ENCODE data around the gene FOXN3.

Gene FOXN3

GRCh38 chr14:89310211-89310610, 106.8 kb downstream of the FOXN3 start:
- in situ Hi-C loops (cut with HindIII; ENCODE audit: low pct_ligation_motif_present, low sequenced_read_pairs) = no loop called here
- H3K36me3 ChIP-seq (replicated peaks) = no peaks in the 10 kb centered on the region
- H3K27ac ChIP-seq = no peak overlapping the region
- H3K27me3 ChIP-seq (replicated peaks) = no peaks in the 10 kb centered on the region
- no peak for DNase-seq
- TF ChIP-seq CTCF (IDR thresholded peaks at IDR 0.05; ENCODE audit: low read depth, low read length, missing control alignments) = no peak
- no peak overlapping the region for H3K4me3 ChIP-seq (ENCODE audit: low read depth, low read length)

GRCh38 chr14:89309670-89310177, 107.3 kb downstream of the FOXN3 start:
- Histone ChIP-seq H3K27me3 (replicated peaks) (no peaks in the 10 kb centered on the region), H3K27ac (no peak overlapping the region), H3K36me3 (replicated peaks) (no peaks in the 10 kb centered on the region), H3K4me3 (ENCODE audit: low read depth, low read length) (no peak overlapping the region)
- TF ChIP-seq CTCF (IDR thresholded peaks at IDR 0.05; ENCODE audit: low read depth, low read length, missing control alignments) = no peak
- DNase-seq = no peak
- in situ Hi-C loops (cut with HindIII; ENCODE audit: low pct_ligation_motif_present, low sequenced_read_pairs) = no loop called here

GRCh38 chr14:89308232-89308959, 108.6 kb downstream of the FOXN3 start:
- in situ Hi-C loops (cut with HindIII; ENCODE audit: low pct_ligation_motif_present, low sequenced_read_pairs) = no loop called here
- Histone ChIP-seq H3K36me3 (replicated peaks) (no peaks in the 10 kb centered on the region), H3K27ac (no peak overlapping the region), H3K27me3 (replicated peaks) (no peaks in the 10 kb centered on the region), H3K4me3 (ENCODE audit: low read depth, low read length) (no peak overlapping the region)
- no peak for TF ChIP-seq CTCF (IDR thresholded peaks at IDR 0.05; ENCODE audit: low read depth, low read length, missing control alignments)
- no peak for DNase-seq

GRCh38 chr14:89307409-89307808, 109.6 kb downstream of the FOXN3 start:
- no peak overlapping the region for H3K27ac ChIP-seq
- in situ Hi-C loops (cut with HindIII; ENCODE audit: low pct_ligation_motif_present, low sequenced_read_pairs) = no loop called here
- no peaks in the 10 kb centered on the region for H3K36me3 ChIP-seq (replicated peaks)
- no peak overlapping the region for H3K4me3 ChIP-seq (ENCODE audit: low read depth, low read length)
- DNase-seq = no peak
- TF ChIP-seq CTCF (IDR thresholded peaks at IDR 0.05; ENCODE audit: low read depth, low read length, missing control alignments) = no peak
- H3K27me3 ChIP-seq (replicated peaks) = no peaks in the 10 kb centered on the region

- Histone ChIP-seq H3K36me3 (replicated peaks) (no peaks in the 10 kb centered on the region), H3K4me3 (ENCODE audit: low read depth, low read length) (no peak overlapping the region), H3K27ac (peak overlapping the region; percentile 96), H3K27me3 (replicated peaks) (no peaks in the 10 kb centered on the region)
- TF ChIP-seq CTCF (IDR thresholded peaks at IDR 0.05; ENCODE audit: low read depth, low read length, missing control alignments) = no peak
- in situ Hi-C loops (cut with HindIII; ENCODE audit: low pct_ligation_motif_present, low sequenced_read_pairs) = no loop called here
- DNase-seq = peak; percentile 44
Observed at GRCh38 chr14:89304972-89305703, 111.9 kb downstream of the FOXN3 start.
